Measurements from ENCODE around the gene GPR33.

Gene GPR33

GRCh38 chr14:31457665-31458659 is 29.9 kb downstream of the GPR33 start:
- no peaks in the 10 kb centered on the region; the same call in 1 of the 2 replicates for H3K4me1 ChIP-seq (ENCODE audit: low read length)
- TF ChIP-seq EZH2 (optimal IDR thresholded peaks at IDR 0.05; ENCODE audit: low read depth, low read length): no peak
- no peak for TF ChIP-seq CTCF (IDR thresholded peaks at IDR 0.05; ENCODE audit: low read length)
- no peak for TF ChIP-seq EZH2phosphoT487 (IDR thresholded peaks at IDR 0.05; ENCODE audit: low read length)
- H3K9ac ChIP-seq (ENCODE audit: low read length): peak overlapping the region; percentile 83; the same call in 1 of the 2 replicates
- no peaks in the 10 kb centered on the region for H3F3A ChIP-seq (ENCODE audit: insufficient read depth, low read length)
- no peak for DNase-seq
- no peaks in the 10 kb centered on the region for H3K9me2 ChIP-seq (replicated peaks; ENCODE audit: insufficient read depth, low read length)
- no peaks in the 10 kb centered on the region for H3K27me3 ChIP-seq (replicated peaks; ENCODE audit: insufficient read depth, low read length)
- H2AFZ ChIP-seq (ENCODE audit: low read length): peak overlapping the region; percentile 63; the same call in 1 of the 2 replicates
- H3K4me2 ChIP-seq (ENCODE audit: low read depth, low read length): peak overlapping the region; percentile 74; the same call in 1 of the 2 replicates
- no peaks in the 10 kb centered on the region for H3K9me3 ChIP-seq (replicated peaks; ENCODE audit: insufficient read depth, low read length)
- H3K27ac ChIP-seq (ENCODE audit: low read length): no peak overlapping the region
- peak overlapping the region; percentile 38; the same call in 1 of the 2 replicates for H3K4me3 ChIP-seq (ENCODE audit: low read length)
- no peaks in the 10 kb centered on the region for H3K36me3 ChIP-seq (replicated peaks; ENCODE audit: insufficient read depth, low read length)
- H4K20me1 ChIP-seq (ENCODE audit: insufficient read depth, low read length): no peaks in the 10 kb centered on the region
- peaks cover 9% of the 10 kb centered on the region; the same call in 1 of the 2 replicates for H3K79me2 ChIP-seq (ENCODE audit: low read length)

- peak within 1 kb of the TSS; percentile 77 for H2AFZ ChIP-seq (ENCODE audit: low read length)
- peak within 1 kb of the TSS; percentile 65 for H3K27ac ChIP-seq (ENCODE audit: low read length)
- peak within 1 kb of the TSS; percentile 74; the same call in 1 of the 2 replicates for H3K4me2 ChIP-seq (ENCODE audit: low read depth, low read length)
- H3K9ac ChIP-seq (ENCODE audit: low read length): peak within 1 kb of the TSS; percentile 83
- H4K20me1 ChIP-seq (ENCODE audit: insufficient read depth, low read length): no peaks in the 10 kb centered on the region
- H3K4me1 ChIP-seq (ENCODE audit: low read length): no peaks in the 10 kb centered on the region; the same call in 1 of the 2 replicates
- H3K79me2 ChIP-seq (ENCODE audit: low read length): peaks cover 9% of the 10 kb centered on the region; the same call in 1 of the 2 replicates
- H3K27me3 ChIP-seq (replicated peaks; ENCODE audit: insufficient read depth, low read length): no peaks in the 10 kb centered on the region
- H3K9me3 ChIP-seq (replicated peaks; ENCODE audit: insufficient read depth, low read length): no peaks in the 10 kb centered on the region
- DNase-seq: peak; percentile 90
- no peak for TF ChIP-seq CTCF (IDR thresholded peaks at IDR 0.05; ENCODE audit: low read length)
- no peak for TF ChIP-seq EZH2 (optimal IDR thresholded peaks at IDR 0.05; ENCODE audit: low read depth, low read length)
- no peak for TF ChIP-seq EZH2phosphoT487 (IDR thresholded peaks at IDR 0.05; ENCODE audit: low read length)
- no peaks in the 10 kb centered on the region for H3K9me2 ChIP-seq (replicated peaks; ENCODE audit: insufficient read depth, low read length)
- no peaks in the 10 kb centered on the region for H3F3A ChIP-seq (ENCODE audit: insufficient read depth, low read length)
- no peaks in the 10 kb centered on the region for H3K36me3 ChIP-seq (replicated peaks; ENCODE audit: insufficient read depth, low read length)
- H3K4me3 ChIP-seq (ENCODE audit: low read length): peak within 1 kb of the TSS; percentile 85
These were observed 30.8 kb downstream of the GPR33 start, which contains the start of gene DTD2 for GRCh38 chr14:31456841-31457664. TSS of gene DTD2 (minus strand) at chr14:31457506. CDS start at chr14:31457393, 113 bp downstream.

GRCh38 chr14:31449971-31450610 is 37.7 kb downstream of the GPR33 start:
- no peaks in the 10 kb centered on the region for H4K20me1 ChIP-seq (ENCODE audit: insufficient read depth, low read length)
- DNase-seq: peak; percentile 39

More at GRCh38 chr14:31449971-31450610, 37.7 kb downstream of the GPR33 start:
- Histone ChIP-seq H3K9ac (ENCODE audit: low read length) (no peak overlapping the region), H3K4me1 (ENCODE audit: low read length) (no peaks in the 10 kb centered on the region), H3K79me2 (ENCODE audit: low read length) (no peaks in the 10 kb centered on the region), H3K4me3 (ENCODE audit: low read length) (no peak overlapping the region), H3K9me3 (replicated peaks; ENCODE audit: insufficient read depth, low read length) (no peaks in the 10 kb centered on the region), H2AFZ (ENCODE audit: low read length) (no peak overlapping the region), H3K9me2 (replicated peaks; ENCODE audit: insufficient read depth, low read length) (no peaks in the 10 kb centered on the region), H3F3A (ENCODE audit: insufficient read depth, low read length) (no peaks in the 10 kb centered on the region), H3K36me3 (replicated peaks; ENCODE audit: insufficient read depth, low read length) (no peaks in the 10 kb centered on the region), H3K27ac (ENCODE audit: low read length) (no peak overlapping the region), H3K27me3 (replicated peaks; ENCODE audit: insufficient read depth, low read length) (no peaks in the 10 kb centered on the region), H3K4me2 (ENCODE audit: low read depth, low read length) (no peak overlapping the region)
- no peak for TF ChIP-seq EZH2 (optimal IDR thresholded peaks at IDR 0.05; ENCODE audit: low read depth, low read length)
- TF ChIP-seq EZH2phosphoT487 (IDR thresholded peaks at IDR 0.05; ENCODE audit: low read length): no peak
- peak; percentile 51 for TF ChIP-seq CTCF (IDR thresholded peaks at IDR 0.05; ENCODE audit: low read length)

Measured in MM.1S (cell line).